Measurements from ENCODE around the gene SATL1.

DNA sequence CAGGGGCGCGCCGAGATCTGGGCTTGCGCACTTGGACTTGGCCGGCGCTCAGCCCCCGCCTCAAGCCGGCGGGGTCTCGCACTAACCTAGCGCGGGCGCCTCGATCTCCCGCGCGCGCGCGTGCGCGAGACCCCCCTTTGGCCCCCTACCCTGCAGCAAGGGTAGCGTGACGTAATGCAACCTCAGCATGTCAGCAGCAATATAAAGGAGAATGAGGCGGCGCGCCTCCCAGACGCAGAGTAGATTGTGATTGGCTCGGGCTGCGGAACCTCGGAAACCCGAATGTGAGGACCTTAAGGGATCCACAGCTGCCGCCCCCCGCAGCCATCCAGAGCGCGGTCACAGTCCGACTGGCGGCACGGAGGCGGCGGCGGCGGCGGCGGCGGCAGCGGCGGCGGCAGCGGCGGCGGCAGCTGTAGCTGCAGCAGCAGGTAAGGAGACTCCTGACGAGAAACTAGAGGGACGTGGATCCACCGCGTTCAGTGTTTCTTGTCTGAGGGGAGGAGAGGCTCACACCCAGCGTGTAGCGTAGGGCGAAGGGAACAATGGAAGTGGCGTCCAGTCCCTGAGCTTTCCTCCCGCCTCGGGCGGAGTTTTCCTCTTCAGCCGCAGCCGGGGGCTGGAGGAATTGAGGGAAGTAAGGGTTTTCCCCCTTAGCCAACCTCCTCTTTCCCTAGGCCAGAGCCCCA is at the start of gene SATL1, which contains the start of gene ZNF711:
- TF ChIP-seq, protein P1, sequence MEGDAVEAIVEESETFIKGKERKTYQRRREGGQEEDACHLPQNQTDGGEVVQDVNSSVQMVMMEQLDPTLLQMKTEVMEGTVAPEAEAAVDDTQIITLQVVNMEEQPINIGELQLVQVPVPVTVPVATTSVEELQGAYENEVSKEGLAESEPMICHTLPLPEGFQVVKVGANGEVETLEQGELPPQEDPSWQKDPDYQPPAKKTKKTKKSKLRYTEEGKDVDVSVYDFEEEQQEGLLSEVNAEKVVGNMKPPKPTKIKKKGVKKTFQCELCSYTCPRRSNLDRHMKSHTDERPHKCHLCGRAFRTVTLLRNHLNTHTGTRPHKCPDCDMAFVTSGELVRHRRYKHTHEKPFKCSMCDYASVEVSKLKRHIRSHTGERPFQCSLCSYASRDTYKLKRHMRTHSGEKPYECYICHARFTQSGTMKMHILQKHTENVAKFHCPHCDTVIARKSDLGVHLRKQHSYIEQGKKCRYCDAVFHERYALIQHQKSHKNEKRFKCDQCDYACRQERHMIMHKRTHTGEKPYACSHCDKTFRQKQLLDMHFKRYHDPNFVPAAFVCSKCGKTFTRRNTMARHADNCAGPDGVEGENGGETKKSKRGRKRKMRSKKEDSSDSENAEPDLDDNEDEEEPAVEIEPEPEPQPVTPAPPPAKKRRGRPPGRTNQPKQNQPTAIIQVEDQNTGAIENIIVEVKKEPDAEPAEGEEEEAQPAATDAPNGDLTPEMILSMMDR (IDR thresholded peaks at IDR 0.05 in 2 of 3, conservative IDR thresholded peaks at IDR 0.05 in 1 of 3; ENCODE audit: insufficient read depth in 2 of 3, low read depth in 1 of 3, low read length in 3 of 3): no peak
- TF ChIP-seq, protein P2, sequence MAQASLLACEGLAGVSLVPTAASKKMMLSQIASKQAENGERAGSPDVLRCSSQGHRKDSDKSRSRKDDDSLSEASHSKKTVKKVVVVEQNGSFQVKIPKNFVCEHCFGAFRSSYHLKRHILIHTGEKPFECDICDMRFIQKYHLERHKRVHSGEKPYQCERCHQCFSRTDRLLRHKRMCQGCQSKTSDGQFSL (CRISPR knock-in tag; IDR thresholded peaks at IDR 0.05): no peak
- TF ChIP-seq, protein P2 (tag; IDR thresholded peaks at IDR 0.05): no peak
- TF ChIP-seq TAF7 (tag; IDR thresholded peaks at IDR 0.05) (no peak), GATA2 (CRISPR knock-in tag; IDR thresholded peaks at IDR 0.05) (no peak), EHMT2 (IDR thresholded peaks at IDR 0.05) (no peak), TAF1 (IDR thresholded peaks at IDR 0.05; ENCODE audit: control insufficient read depth, extremely low read depth, insufficient read depth, low read length, severe bottlenecking) (peak; percentile 2), EZH2 (IDR thresholded peaks at IDR 0.05; ENCODE audit: borderline replicate concordance, low read depth, low read length) (no peak), ZNF24 (IDR thresholded peaks at IDR 0.05) (no peak), ZNF12 (CRISPR knock-in tag; IDR thresholded peaks at IDR 0.05) (no peak)
- TF ChIP-seq, protein P3, sequence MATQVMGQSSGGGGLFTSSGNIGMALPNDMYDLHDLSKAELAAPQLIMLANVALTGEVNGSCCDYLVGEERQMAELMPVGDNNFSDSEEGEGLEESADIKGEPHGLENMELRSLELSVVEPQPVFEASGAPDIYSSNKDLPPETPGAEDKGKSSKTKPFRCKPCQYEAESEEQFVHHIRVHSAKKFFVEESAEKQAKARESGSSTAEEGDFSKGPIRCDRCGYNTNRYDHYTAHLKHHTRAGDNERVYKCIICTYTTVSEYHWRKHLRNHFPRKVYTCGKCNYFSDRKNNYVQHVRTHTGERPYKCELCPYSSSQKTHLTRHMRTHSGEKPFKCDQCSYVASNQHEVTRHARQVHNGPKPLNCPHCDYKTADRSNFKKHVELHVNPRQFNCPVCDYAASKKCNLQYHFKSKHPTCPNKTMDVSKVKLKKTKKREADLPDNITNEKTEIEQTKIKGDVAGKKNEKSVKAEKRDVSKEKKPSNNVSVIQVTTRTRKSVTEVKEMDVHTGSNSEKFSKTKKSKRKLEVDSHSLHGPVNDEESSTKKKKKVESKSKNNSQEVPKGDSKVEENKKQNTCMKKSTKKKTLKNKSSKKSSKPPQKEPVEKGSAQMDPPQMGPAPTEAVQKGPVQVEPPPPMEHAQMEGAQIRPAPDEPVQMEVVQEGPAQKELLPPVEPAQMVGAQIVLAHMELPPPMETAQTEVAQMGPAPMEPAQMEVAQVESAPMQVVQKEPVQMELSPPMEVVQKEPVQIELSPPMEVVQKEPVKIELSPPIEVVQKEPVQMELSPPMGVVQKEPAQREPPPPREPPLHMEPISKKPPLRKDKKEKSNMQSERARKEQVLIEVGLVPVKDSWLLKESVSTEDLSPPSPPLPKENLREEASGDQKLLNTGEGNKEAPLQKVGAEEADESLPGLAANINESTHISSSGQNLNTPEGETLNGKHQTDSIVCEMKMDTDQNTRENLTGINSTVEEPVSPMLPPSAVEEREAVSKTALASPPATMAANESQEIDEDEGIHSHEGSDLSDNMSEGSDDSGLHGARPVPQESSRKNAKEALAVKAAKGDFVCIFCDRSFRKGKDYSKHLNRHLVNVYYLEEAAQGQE (IDR thresholded peaks at IDR 0.05; ENCODE audit: borderline replicate concordance): no peak
- TF ChIP-seq, protein P3 (CRISPR knock-in tag; IDR thresholded peaks at IDR 0.05; ENCODE audit: low read depth): no peak
- TF ChIP-seq, protein P4, sequence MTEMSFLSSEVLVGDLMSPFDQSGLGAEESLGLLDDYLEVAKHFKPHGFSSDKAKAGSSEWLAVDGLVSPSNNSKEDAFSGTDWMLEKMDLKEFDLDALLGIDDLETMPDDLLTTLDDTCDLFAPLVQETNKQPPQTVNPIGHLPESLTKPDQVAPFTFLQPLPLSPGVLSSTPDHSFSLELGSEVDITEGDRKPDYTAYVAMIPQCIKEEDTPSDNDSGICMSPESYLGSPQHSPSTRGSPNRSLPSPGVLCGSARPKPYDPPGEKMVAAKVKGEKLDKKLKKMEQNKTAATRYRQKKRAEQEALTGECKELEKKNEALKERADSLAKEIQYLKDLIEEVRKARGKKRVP (CRISPR knock-in tag; IDR thresholded peaks at IDR 0.05): no peak

Data from K562 (cell line).